Activated CD4-positive, alpha-beta memory T cell treated with anti-CD3 and anti-CD28 coated beads for 36 hours (primary cell): Measurements from ENCODE around the gene CD151. TPM values are rescaled to one million over a fixed set of nuclear protein-coding genes. Genes with fewer than 3 reads are reported as not detected.

Experiments
- CTCF ChIA-PET: fragments of 350-600 bp; sonication (Branson Sonifier 250); formaldehyde crosslinking; loops from one replicate; lab custom pipeline; 2021; ENCODE audit warnings: antibody characterized with exemption, inconsistent platforms; lab: Charles Lee
- POLR2A ChIA-PET: fragments of 350-600 bp; sonication (Branson Sonifier 250); formaldehyde crosslinking; loops from one replicate; lab custom pipeline; 2021; ENCODE audit warnings: antibody characterized with exemption; lab: Charles Lee
- DNase-seq: peaks from one replicate; pipeline ENCODE4 v3.0.0-alpha.2; 2020
- H3K27ac Mint-ChIP-seq: one replicate; pipeline ENCODE4 v1.8.0; 2021; ENCODE audit warnings: mixed read lengths
- H3K27me3 Mint-ChIP-seq: one replicate; pipeline ENCODE4 v1.8.0; 2021; ENCODE audit warnings: mixed read lengths
- H3K36me3 Mint-ChIP-seq: one replicate; pipeline ENCODE4 v1.8.0; 2021; ENCODE audit warnings: mixed read lengths
- H3K4me1 Mint-ChIP-seq: one replicate; pipeline ENCODE4 v1.8.0; 2021; ENCODE audit warnings: low read depth, mixed read lengths
- H3K4me3 Mint-ChIP-seq: one replicate; pipeline ENCODE4 v1.8.0; 2021; ENCODE audit warnings: mild to moderate bottlenecking, mixed read lengths
- H3K9me3 Mint-ChIP-seq: one replicate; pipeline ENCODE4 v1.8.0; 2021; ENCODE audit warnings: mixed read lengths
- intact Hi-C: fragments of 100-400 bp; cut with micrococcal nuclease; formaldehyde crosslinking; loops from one replicate; pipeline ENCODE4 v1.15.1; 2023
- total RNA-seq, 2 experiments: library from RNA; stranded (reverse); gene quantifications; one replicate each; pipeline ENCODE4 v1.2.3, GENCODE V29; 2021

CD151 gene
- total RNA-seq, 2 experiments from 2014 or later: 40.2 to 40.9 TPM

GRCh38 chr11:877565-877964 lies 44.8 kb downstream of the CD151 start:
- H3K27ac Mint-ChIP-seq: no peak overlapping the region
- H3K27me3 Mint-ChIP-seq: no peaks in the 10 kb centered on the region
- peaks cover 16% of the 10 kb centered on the region for H3K36me3 Mint-ChIP-seq
- intact Hi-C loops: no loop called here
- POLR2A ChIA-PET: no interaction called here
- DNase-seq: peak; percentile 35
- H3K4me3 Mint-ChIP-seq: no peak overlapping the region
- CTCF ChIA-PET: no interaction called here
- no peaks in the 10 kb centered on the region for H3K4me1 Mint-ChIP-seq
- H3K9me3 Mint-ChIP-seq: no peaks in the 10 kb centered on the region

GRCh38 chr11:880447-880846 lies 47.7 kb downstream of the CD151 start:
- Mint-ChIP-seq H3K36me3 (peaks cover 17% of the 10 kb centered on the region), H3K4me1 (no peaks in the 10 kb centered on the region), H3K4me3 (no peak overlapping the region), H3K27me3 (no peaks in the 10 kb centered on the region), H3K9me3 (no peaks in the 10 kb centered on the region), H3K27ac (no peak overlapping the region)
- POLR2A ChIA-PET: no interaction called here
- CTCF ChIA-PET: no interaction called here
- no peak for DNase-seq
- intact Hi-C loops: no loop called here

- no peak overlapping the region for H3K27ac Mint-ChIP-seq
- H3K36me3 Mint-ChIP-seq: peaks cover 21% of the 10 kb centered on the region
Measured at GRCh38 chr11:882596-882995, 49.8 kb downstream of the CD151 start.

GRCh38 chr11:883527-883926 lies 50.8 kb downstream of the CD151 start:
- Mint-ChIP-seq H3K27me3 (no peaks in the 10 kb centered on the region), H3K4me1 (no peaks in the 10 kb centered on the region), H3K4me3 (no peak overlapping the region), H3K36me3 (peaks cover 19% of the 10 kb centered on the region), H3K27ac (no peak overlapping the region), H3K9me3 (no peaks in the 10 kb centered on the region)
- ChIA-PET POLR2A (no interaction called here), CTCF (no interaction called here)
- intact Hi-C loops: no loop called here
- no peak for DNase-seq

More at GRCh38 chr11:882596-882995, 49.8 kb downstream of the CD151 start:
- ChIA-PET CTCF (no interaction called here), POLR2A (no interaction called here)
- no peaks in the 10 kb centered on the region for H3K9me3 Mint-ChIP-seq
- intact Hi-C loops: no loop called here
- H3K27me3 Mint-ChIP-seq: no peaks in the 10 kb centered on the region
- no peaks in the 10 kb centered on the region for H3K4me1 Mint-ChIP-seq
- DNase-seq: no peak
- H3K4me3 Mint-ChIP-seq: no peak overlapping the region

GRCh38 chr11:884578-885070 lies 51.9 kb downstream of the CD151 start:
- H3K27me3 Mint-ChIP-seq: no peaks in the 10 kb centered on the region
- peaks cover 15% of the 10 kb centered on the region for H3K36me3 Mint-ChIP-seq
- no peak for DNase-seq
- no peak overlapping the region for H3K27ac Mint-ChIP-seq
- no peaks in the 10 kb centered on the region for H3K9me3 Mint-ChIP-seq
- H3K4me1 Mint-ChIP-seq: no peaks in the 10 kb centered on the region
- intact Hi-C loops: no loop called here
- ChIA-PET CTCF (no interaction called here), POLR2A (no interaction called here)
- no peak overlapping the region for H3K4me3 Mint-ChIP-seq

GRCh38 chr11:886568-886967 lies 53.8 kb downstream of the CD151 start:
- Mint-ChIP-seq H3K27ac (no peak overlapping the region), H3K9me3 (no peaks in the 10 kb centered on the region), H3K36me3 (peaks cover 12% of the 10 kb centered on the region), H3K4me1 (no peaks in the 10 kb centered on the region), H3K27me3 (no peaks in the 10 kb centered on the region), H3K4me3 (no peak overlapping the region)
- POLR2A ChIA-PET: no interaction called here
- CTCF ChIA-PET: interaction anchor here (0.6 kb wide), 1 partner anchor 18 kb away, joined by 4 read pairs; no protein-coding TSS in a partner anchor
- no peak for DNase-seq
- intact Hi-C loops: no loop called here

GRCh38 chr11:887589-887988 lies 54.8 kb downstream of the CD151 start:
- CTCF ChIA-PET: no interaction called here
- no peak overlapping the region for H3K27ac Mint-ChIP-seq
- intact Hi-C loops: no loop called here

More at GRCh38 chr11:887589-887988, 54.8 kb downstream of the CD151 start:
- POLR2A ChIA-PET: no interaction called here
- DNase-seq: no peak
- H3K4me1 Mint-ChIP-seq: no peaks in the 10 kb centered on the region
- peaks cover 7% of the 10 kb centered on the region for H3K36me3 Mint-ChIP-seq
- no peaks in the 10 kb centered on the region for H3K9me3 Mint-ChIP-seq
- no peak overlapping the region for H3K4me3 Mint-ChIP-seq
- no peaks in the 10 kb centered on the region for H3K27me3 Mint-ChIP-seq

Other genes starting within 250 kb of the CD151 start
- 10 to 100 TPM; 79.9 to 80.7 TPM for gene IRF7, start 217.0 kb upstream of the CD151 start, total RNA-seq
- gene CDHR5, start 208.0 kb upstream of the CD151 start, total RNA-seq: not detected
- not detected for gene SCT, start 205.8 kb upstream of the CD151 start, total RNA-seq
- under 1 TPM; 0.21 to 0.39 TPM for gene DRD4, start 195.7 kb upstream of the CD151 start, total RNA-seq
- gene DEAF1, start 137.7 kb upstream of the CD151 start, total RNA-seq: 10 to 100 TPM; 41.5 to 50.5 TPM
- 1 to 10 TPM; 9.5 to 9.8 TPM for gene TMEM80, start 137.1 kb upstream of the CD151 start, total RNA-seq
- 10 to 100 TPM; 12.4 to 12.6 TPM for gene EPS8L2, start 126.7 kb upstream of the CD151 start, total RNA-seq
- gene TALDO1, start 85.5 kb upstream of the CD151 start, total RNA-seq: 100 to 1,000 TPM; 284 to 296 TPM
- 10 to 100 TPM; 36.6 to 39.1 TPM for gene GATD1, start 55.5 kb upstream of the CD151 start, total RNA-seq
- 1 to 10 TPM in 1 of 2 experiments, under 1 TPM in 1; 0.68 to 1.1 TPM for gene CEND1, start 42.9 kb upstream of the CD151 start, total RNA-seq
- 10 to 100 TPM; 28.4 to 32.2 TPM for gene SLC25A22, start 34.7 kb upstream of the CD151 start, total RNA-seq
- 10 to 100 TPM; 28.3 to 32.1 TPM for gene PIDD1, start 27.7 kb upstream of the CD151 start, total RNA-seq
- gene RPLP2, start 23.0 kb upstream of the CD151 start, total RNA-seq: 1,000 to 10,000 TPM; 2,941 to 2,963 TPM
- 10 to 100 TPM; 33.2 to 35.0 TPM for gene PNPLA2, start 14.0 kb upstream of the CD151 start, total RNA-seq
- gene CRACR2B, start 5.0 kb upstream of the CD151 start, total RNA-seq: 1 to 10 TPM; 1.8 to 2.3 TPM
- gene POLR2L, start 9.6 kb downstream of the CD151 start, total RNA-seq: 10 to 100 TPM; 70.4 to 74.0 TPM
- 1 to 10 TPM; 5.2 to 5.3 TPM for gene TSPAN4, start 9.9 kb downstream of the CD151 start, total RNA-seq
- 10 to 100 TPM; 61.5 to 61.6 TPM for gene CHID1, start 77.9 kb downstream of the CD151 start, total RNA-seq
- gene AP2A2, start 92.9 kb downstream of the CD151 start, total RNA-seq: 10 to 100 TPM; 42.8 to 44.1 TPM
- not detected for gene MUC6, start 203.8 kb downstream of the CD151 start, total RNA-seq
- not detected for gene MUC2, start 241.9 kb downstream of the CD151 start, total RNA-seq